Left forelimb (tissue), 1 donor: Measurements from ENCODE around the gene GAPDHS.

Experiments used
- DNase-seq: peaks from one replicate; pipeline ENCODE4 v3.0.0-alpha.2; 2018; ENCODE audit warnings: low spot score

GAPDHS gene

DNA sequence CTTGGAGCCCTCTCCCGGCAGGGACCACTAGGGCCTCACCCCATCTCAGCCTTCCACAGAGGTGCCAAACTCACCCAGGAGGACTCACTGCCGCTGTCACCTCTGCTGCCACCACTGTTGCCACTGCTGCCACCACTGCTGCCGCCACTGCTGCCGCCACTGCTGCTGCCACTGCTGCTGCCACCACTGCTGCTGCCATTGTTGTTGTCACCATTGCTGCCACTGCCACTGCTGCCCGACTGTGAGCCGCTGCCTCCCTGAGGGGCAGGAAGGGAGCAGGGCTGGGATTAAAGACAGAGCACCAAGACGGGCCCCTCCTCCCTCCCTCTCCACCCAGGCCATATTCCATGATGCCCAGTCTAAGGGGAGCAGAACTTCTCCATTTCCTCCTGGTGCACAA lies 21.9 kb upstream of the GAPDHS start:
- DNase-seq = no peak

GRCh38 chr19:35512831-35513627 lies 20.2 kb upstream of the GAPDHS start:
- DNase-seq = no peak

DNA sequence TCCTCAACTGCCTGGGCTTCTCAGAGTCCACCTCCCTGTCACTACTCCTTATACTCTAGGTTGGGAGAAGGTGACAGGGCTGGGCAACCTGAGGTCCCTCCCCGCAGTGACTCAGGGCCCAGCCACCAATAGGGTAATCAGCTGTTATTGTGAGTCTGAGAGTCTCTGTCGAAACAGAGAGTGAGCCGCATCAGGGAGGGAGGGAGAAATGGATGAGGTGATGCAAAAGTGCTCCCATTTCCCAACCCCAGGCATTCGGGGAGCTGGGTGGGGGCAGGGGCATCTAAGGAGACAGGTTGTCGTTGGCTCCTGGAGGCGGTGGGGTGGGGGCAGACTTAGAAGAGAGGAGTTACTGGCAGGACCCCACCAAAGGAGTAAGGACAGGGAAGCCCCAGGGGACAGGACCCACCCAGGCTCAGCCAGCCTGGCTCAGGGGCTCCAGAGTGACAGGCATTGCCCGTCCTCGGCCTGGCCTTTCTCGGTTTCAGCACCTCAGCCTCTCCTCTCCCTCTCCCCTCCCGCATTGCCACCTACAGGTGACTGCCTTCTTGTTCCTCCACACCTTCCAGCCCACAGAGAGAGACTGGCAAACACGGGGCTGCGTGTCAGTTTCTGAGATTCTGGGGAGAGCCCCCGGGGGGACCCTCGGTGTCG lies 19.5 kb upstream of the GAPDHS start, which contains the start of gene DMKN:
DMKN (minus strand) TSS at position 22 of the 654 bp plus-strand sequence. CDS start 174 bp downstream, outside the sequence.
- no peak for DNase-seq

DNA sequence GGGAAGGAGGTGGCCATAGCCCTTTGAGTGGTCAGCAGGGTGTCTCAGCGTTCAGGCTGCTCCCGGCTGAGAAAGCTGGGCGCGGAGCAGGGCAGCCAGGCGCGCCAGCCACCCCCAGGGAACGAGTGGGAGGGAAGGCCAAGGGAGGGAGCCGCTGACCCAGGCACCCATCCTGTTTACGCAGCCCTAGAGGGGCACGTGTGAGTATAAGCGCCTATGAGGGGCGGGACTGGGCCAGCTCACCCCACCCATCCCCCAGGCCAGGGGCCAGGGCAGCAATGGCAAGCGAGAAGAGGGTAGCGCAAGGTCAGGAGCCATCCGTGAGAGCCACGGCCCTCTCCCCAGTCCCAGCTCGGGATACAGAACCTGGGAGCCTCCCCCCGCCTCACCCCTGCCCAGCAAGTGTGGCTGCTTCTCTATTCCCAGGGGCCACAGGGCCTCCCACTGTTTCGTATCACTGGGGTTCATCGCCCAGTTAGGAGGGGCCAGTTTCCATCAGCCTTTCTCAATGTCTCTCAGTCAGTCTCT lies 18.9 kb upstream of the GAPDHS start:
- no peak for DNase-seq

- no peak for DNase-seq
Measured at GRCh38 chr19:35516310-35516709, 16.9 kb upstream of the GAPDHS start.

DNA sequence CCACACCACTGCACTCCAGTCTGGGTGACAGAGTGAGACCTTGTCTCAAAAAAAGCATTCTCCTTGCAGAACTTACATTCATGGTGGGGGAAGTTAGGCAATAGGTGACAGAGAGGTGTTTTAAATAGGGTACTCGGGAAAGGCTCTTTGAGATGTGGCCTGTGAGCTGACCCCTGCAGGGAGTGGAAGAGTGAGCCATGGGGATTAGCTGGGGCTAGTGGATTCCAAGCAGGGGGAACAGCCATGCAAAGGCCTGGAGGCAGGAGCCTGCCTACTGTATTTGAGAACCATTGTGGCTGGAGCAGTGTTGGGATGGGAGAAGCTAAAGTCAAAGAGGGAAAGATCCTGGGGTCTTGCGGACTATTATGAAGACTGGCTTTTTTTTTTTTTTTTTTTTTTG lies 15.9 kb upstream of the GAPDHS start:
- DNase-seq = no peak

DNA sequence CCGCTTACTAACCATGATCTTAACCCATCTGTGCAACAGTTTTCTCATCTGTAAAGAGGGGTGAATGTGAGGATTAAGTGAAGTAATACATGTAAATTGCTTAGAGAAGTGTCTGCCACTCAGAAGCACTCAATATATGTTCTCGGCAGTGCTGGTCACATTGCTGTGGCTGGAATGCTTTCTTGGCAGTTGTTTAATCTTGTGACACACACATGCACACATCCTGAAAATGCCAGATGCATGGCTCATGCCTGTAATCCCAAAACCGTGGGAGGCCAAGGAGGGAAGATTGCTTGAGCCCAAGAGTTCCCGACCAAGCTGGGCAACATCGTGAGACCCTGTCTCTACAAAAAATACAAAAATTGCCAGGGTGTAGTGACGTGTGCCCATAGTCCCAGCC lies 14.9 kb upstream of the GAPDHS start:
- no peak for DNase-seq

- no peak for DNase-seq
Measured at GRCh38 chr19:35519291-35519690, 14.0 kb upstream of the GAPDHS start.

GRCh38 chr19:35521124-35521743 lies 12.0 kb upstream of the GAPDHS start:
- no peak for DNase-seq

DNA sequence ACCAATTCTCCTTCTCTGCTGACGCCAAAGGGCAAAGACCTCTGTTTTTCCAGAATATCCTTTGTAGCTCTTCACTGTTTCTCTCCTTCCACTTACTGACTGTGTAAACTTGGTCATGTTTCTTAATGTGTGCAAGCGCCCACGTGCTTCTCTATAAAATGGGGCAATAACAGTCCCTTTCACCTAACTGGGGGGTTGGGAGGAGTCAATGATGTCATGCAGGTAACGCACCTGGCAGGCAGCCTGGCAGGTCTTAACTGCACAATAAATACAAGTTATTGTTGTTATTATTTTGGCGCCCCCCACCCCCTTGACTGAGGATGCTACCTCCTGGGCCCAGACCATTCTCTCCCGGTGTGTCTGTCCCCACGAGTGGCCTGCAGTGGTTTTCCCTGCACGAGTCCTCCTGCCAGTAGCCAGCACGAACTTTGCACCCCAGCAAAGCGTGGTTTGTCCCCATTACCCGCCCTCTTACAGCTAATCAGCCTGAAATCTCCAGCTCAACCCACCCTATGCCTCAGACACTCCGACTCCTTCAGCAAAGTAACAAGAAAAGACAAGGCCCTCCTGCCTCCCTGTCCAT lies 10.4 kb upstream of the GAPDHS start:
- DNase-seq = no peak

GRCh38 chr19:35524181-35524837 lies 8.9 kb upstream of the GAPDHS start:
- DNase-seq = no peak

- DNase-seq = no peak
Measured at GRCh38 chr19:35525873-35526272, 7.4 kb upstream of the GAPDHS start.

- no peak for DNase-seq
Measured at GRCh38 chr19:35528218-35529038, 4.8 kb upstream of the GAPDHS start, which contains the start of gene SBSN. SBSN (minus strand) TSS chr19:35528311; CDS start chr19:35528281, 30 bp downstream.

- no peak for DNase-seq
Measured at GRCh38 chr19:35529241-35530218, 3.7 kb upstream of the GAPDHS start.

GRCh38 chr19:35531291-35531690 lies 2.0 kb upstream of the GAPDHS start:
- no peak for DNase-seq

DNA sequence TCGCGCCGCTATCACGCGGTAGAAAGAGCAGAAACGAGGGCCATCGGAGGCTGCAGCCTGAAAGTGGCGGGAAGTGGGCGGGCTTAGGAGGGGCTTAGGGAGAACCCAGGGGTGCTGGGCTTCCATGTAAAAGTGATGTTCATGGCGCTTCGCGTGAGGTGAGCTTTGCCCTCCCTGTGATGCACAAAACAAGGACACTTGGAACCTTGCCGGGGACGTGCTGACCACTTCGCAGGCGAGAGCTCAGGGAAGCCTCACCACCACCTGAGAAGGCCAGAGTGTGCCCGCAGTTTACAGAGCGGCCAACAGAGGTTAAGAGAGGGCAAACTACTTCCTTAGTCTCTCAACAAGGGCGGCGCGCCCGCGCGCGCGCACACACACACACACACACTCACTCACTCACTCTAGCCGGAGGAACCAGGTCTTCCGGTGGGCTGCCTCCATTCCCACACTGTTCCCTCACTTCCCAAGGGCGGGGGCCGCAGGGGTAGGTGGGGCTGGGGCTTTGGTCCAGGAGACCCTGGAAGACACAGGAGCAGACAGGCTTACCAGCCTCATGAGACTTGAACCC lies 651 bp downstream of the GAPDHS start:
- no peak for DNase-seq

DNA sequence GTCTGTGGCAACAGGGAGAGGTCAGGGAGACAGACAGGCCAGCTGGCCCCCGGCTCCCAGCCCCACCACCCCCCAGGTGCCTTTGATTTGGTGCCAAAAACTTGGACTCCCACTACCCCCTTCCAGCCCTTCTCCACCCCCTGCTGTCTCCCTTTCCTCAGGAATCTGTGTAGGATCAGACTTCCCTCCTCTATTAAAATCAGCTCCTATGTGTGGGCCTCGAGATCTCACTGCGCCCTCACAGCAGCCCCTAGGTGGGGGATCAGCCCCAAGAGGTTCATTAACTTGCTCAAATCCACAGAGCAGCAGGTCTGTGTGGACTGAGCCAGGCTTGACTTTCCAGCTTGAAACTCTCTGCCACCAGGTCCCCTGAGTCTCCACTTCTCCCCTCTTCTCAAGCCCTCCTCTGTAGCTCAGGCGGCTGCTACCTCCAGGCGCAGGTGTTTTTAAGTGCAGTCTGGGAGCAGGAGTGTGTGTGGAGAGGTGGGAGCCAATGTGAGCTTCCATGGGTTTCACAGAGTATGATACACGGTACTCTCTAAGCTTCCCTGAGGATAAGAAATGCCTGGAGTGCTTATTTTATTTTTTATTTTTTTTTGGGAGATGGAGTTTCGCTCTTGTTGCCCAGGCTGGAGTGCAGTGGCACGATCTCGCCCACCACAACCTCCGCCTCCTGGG lies 1.7 kb downstream of the GAPDHS start:
- DNase-seq = no peak

- DNase-seq = no peak
Measured at GRCh38 chr19:35539314-35539713, 6.1 kb downstream of the GAPDHS start.

- no peak for DNase-seq
Measured at GRCh38 chr19:35539850-35540249, 6.6 kb downstream of the GAPDHS start.
